Neural cell (in vitro differentiated cells): ENCODE results near the gene PHLPP1.

Source experiments
- EP300 ChIP-seq: fragments of 450-650 bp; conservative IDR thresholded peaks from 2 replicates; pipeline ENCODE4 v1.6.1; 2014; ENCODE audit warnings: antibody characterized with exemption, mild to moderate bottlenecking, moderate library complexity; ENCODE audit not compliant: poor library complexity, severe bottlenecking
- EZH2 ChIP-seq: fragments of 200-600, 300-800 bp; shearing (Covaris generic), sonication (generic); IDR thresholded peaks from 2 replicates; pipeline ENCODE4 v1.6.1; 2014; ENCODE audit warnings: antibody characterized with exemption, low read length, borderline replicate concordance, mild to moderate bottlenecking; ENCODE audit not compliant: insufficient read depth, poor library complexity, severe bottlenecking
- MXI1 ChIP-seq: fragments of 450-650 bp; conservative IDR thresholded peaks from 2 replicates; pipeline ENCODE4 v1.6.1; 2014; ENCODE audit warnings: antibody characterized with exemption, mild to moderate bottlenecking; ENCODE audit not compliant: poor library complexity, severe bottlenecking
- POLR2AphosphoS5 ChIP-seq: IDR thresholded peaks from 2 replicates; pipeline ENCODE4 v1.6.1; 2012
- TAF1 ChIP-seq: IDR thresholded peaks from 2 replicates; pipeline ENCODE4 v1.6.1; 2012; ENCODE audit warnings: low read depth
- TF ChIP-seq, protein P1 (sequence below): fragments of 450-650 bp; IDR thresholded peaks from 2 replicates; pipeline ENCODE4 v1.5.1; 2014; ENCODE audit warnings: antibody characterized with exemption, mild to moderate bottlenecking, moderate library complexity; ENCODE audit not compliant: poor library complexity, severe bottlenecking

DNA sequence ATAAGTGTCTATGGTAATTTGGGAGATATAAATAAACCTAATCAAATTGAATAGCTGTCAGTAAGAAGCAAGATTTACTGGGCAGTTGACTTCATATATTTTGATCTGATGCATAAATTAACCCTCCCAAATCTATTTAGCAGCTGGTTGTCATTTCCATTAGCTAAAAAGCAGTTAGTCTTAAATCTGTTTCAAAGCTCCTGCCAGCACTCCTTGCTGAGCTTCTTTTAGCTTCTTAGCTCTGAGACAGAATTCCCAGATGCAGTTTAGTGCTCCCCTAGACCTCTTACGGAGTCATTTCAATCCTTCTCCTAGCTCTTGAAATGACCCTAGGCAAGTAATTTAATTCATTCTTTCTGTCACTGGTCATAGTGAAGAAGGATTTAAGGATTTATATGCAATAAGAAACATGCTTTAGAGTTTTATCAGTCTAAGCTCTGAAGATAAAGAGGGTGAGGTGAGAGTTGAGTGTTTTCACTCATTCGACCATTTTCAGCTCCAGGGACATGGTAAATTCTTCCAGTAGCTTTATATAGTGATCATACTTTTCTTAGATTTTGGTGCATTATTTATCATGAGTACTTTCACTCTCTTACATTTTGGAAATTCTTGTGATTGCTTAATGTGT lies 98.9 kb downstream of the PHLPP1 start:
- TF ChIP-seq, protein P1, sequence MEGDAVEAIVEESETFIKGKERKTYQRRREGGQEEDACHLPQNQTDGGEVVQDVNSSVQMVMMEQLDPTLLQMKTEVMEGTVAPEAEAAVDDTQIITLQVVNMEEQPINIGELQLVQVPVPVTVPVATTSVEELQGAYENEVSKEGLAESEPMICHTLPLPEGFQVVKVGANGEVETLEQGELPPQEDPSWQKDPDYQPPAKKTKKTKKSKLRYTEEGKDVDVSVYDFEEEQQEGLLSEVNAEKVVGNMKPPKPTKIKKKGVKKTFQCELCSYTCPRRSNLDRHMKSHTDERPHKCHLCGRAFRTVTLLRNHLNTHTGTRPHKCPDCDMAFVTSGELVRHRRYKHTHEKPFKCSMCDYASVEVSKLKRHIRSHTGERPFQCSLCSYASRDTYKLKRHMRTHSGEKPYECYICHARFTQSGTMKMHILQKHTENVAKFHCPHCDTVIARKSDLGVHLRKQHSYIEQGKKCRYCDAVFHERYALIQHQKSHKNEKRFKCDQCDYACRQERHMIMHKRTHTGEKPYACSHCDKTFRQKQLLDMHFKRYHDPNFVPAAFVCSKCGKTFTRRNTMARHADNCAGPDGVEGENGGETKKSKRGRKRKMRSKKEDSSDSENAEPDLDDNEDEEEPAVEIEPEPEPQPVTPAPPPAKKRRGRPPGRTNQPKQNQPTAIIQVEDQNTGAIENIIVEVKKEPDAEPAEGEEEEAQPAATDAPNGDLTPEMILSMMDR = no peak
- TF ChIP-seq TAF1 (no peak), POLR2AphosphoS5 (no peak), MXI1 (no peak), EP300 (no peak), EZH2 (no peak)
